Hematopoietic multipotent progenitor cell treated with erythropoietin and hydrocortisone succinate and interleukin-3 and kit ligand, for 15 days (in vitro differentiated cells): Measurements from ENCODE around the gene PTPRC.

Experiments used
- DNase-seq: peaks from one replicate; pipeline ENCODE4 v3.0.0-alpha.2; 2015; ENCODE audit warnings: low spot score

Gene PTPRC

DNA sequence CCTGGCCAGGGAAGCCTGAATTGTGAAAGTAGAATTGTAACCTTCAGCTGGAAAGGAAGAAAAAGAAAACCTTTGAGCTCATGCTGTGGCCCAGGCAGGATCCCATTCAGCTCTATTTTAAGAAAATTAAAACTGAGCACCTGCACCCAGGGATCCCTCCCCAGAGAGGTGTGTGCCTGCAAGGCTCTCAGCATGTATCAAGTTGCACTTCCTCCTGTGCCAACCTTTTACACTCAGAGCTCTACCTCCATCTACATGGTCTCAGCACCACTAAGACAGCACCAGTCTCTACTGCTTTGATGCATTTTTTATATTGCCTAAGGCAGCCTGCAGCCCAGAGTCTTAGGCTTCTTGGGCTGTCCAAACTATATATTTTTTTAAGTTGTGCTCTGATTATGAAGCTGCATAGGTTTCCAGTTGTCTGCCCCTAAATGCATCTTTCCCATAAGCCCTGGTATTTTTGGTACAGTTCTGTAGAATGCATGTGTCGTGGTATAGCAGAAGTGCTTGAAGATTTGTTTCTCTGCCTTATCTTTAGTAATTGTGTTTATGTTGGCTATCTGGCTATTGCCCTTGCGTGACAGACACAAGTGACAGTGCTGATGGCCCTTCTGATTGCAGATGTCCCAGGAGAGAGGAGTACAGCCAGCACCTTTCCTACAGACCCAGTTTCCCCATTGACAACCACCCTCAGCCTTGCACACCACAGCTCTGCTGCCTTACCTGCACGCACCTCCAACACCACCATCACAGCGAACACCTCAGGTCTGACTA is 63.1 kb downstream of the PTPRC start:
- DNase-seq: no peak

DNA sequence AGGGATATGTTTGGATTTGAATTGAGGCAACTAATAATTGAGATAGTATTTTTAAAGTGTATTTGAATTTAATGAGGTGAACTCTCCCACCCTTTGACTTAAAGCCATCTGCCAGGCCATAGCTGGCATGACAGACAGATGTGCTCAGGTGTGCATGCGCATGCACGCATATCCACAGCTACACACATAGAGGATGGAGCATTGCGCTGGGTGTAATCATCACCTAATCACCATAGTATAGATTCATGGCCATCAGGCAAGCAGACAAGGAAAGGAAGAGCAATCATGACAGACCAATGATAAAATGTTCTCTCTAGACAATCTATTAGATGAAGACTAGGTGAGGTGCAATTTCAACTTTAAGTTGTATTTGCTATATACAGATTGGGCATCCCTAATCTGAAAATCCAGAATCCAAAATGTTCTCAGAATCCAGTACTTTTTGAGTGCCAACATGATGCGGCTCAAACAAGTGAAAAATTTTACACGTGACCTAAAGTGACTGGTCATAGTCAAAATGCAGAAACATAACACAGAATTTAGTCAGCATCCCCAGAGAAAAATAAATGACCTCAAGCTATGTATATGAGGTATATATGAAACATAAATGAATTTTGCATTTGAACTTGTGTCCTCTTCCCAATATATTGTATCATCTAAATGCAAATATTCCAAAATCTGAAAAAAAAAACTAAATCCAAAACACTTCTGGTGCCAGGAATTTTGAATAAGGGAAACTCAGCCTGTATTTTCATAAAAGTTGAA is 70.1 kb downstream of the PTPRC start:
- no peak for DNase-seq

DNA sequence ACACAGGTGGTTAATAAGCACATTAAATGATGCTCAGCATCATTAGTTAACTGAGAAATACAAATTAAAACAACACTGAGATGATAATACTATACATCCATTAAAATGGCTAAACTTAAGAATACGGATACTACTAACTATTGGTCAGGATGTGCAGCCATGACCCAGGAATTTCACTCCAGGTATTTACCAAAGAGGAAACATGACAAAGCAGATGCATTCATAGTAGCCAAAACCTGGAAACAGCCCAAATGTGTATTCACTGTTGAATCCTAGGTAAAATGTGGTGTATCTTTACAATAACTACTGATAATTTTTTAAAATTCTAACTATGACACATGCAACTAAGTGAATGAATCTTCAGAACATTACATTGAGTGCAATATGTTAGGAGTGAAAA is 73.0 kb downstream of the PTPRC start:
- DNase-seq: no peak

DNA sequence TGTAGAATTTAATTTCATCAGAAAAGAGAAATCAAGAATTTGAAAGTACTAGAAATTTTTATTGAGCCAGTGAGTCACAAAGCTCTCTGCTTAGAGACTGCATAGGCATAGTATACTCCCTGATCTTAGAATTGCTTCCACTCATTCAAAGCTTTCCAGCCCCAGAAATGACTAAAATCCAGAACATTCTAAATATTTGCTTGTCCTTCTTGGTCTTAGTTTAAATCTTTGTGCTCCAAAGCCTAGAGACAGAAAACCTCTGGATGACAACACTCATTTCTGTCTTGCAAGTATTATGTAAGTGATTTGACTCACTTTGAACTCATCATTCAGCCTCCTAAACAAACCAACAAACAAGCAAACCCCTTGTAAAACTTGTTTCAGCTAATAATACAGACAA is 74.2 kb downstream of the PTPRC start:
- no peak for DNase-seq

DNA sequence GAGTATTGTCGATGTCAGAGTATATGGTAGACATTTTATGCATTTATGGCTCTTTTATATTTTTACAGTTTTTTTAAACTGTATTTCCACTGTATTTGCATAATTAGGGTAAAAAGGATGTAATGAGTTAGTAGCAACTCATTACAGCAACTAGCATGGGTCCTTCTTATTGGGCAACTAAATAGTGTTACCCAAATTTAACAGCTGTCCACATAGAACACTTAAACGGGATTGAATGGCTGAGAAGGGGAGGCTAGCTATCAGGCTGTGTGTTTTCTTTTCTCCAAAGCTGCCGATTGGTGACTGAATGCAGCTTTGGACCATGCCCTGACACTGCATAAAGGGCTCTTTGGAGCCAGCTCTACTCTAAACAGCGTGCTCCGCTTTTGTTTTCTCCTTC is 75.4 kb downstream of the PTPRC start:
- no peak for DNase-seq

DNA sequence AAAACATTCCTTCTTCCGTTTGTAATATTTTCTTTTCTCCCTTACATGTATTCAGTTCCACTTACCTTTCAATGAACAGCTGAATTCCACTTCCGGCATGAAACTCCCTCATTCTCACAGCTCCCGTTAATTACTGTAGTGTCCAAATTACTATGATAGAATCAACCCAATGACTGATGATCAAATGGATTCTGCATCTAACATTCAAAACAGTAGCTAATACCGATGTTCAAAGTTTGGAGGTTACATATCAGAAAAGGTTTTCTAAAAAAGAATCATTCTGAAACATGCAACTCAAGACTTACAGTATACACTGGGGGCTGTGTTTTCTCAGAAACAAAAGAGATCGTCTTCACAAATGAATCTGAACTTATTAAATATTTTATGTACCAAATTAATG is 77.2 kb downstream of the PTPRC start:
- DNase-seq: no peak

DNA sequence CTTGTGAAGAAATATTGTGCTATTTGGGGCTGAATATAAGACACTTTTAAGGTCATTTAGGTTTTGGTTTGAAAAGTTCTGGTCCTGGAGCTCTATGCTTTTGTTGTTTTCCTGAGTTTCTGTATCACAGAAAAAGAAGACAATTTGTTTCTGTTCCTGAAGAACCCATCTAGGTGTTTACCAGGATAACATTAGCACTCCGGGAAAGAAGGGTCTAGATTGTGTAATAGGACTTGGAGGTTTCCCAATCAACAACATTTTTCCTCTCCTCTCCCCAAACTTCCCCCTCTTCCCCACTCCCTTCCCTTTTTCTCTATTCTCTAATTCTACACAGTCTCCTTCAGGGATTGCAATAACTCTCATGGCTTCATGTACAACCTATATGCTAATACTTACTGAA is 78.7 kb downstream of the PTPRC start:
- no peak for DNase-seq

DNA sequence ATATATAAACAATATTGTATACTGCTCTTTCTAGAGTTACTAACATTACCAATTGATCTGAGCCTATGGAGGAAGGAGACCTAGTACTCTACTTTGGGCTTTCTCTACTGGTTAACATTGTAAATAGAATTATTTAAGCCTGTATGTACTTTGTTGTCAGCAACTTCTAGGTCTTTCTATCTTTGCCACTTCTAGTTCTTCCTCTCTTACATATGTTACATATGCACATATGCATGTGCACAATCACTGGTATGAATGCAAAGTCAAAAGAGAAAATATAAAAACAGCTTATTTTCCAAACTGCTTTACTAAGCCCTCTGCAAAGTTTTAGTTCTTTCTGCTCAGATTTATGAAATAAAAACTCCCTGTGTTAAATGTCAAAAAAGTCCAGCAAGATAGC is 84.3 kb downstream of the PTPRC start:
- no peak for DNase-seq

DNA sequence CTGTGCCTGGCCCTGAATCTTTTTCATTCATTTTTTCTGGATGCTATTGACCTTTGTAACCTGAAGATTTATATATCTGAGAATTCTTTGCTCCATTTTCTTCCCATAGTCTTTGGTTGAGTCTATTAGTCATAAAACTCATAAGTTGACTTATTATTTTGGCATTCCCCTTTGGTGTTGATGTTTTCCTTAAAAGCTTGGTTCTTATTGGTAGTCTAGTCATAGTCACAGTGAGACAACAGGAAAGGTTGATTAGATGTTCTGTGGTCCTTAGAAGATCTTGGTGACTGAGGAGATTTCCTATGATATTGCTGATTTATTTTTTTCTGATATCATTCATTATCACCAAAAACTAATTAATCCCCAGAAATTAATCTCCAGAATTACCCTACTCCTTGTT is 86.2 kb downstream of the PTPRC start:
- DNase-seq: no peak

DNA sequence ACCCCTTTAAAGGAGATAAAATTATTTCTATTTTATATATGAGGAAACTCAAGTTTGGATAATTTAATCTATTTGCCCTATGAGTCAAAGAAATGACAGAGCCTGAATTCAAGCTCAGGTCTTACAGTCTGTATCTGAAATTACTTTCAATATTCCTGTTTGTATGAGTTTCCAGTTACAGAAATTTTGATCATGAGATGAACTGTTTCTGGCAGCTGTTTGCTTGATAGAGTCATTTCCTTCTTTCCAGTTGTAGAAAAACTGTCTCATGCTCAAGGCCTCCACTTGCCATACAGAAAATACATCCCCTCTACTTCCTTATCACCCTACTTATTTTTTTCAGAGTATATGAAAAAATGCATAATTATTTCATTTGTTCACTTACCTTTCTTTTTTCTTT is 87.6 kb downstream of the PTPRC start:
- no peak for DNase-seq

DNA sequence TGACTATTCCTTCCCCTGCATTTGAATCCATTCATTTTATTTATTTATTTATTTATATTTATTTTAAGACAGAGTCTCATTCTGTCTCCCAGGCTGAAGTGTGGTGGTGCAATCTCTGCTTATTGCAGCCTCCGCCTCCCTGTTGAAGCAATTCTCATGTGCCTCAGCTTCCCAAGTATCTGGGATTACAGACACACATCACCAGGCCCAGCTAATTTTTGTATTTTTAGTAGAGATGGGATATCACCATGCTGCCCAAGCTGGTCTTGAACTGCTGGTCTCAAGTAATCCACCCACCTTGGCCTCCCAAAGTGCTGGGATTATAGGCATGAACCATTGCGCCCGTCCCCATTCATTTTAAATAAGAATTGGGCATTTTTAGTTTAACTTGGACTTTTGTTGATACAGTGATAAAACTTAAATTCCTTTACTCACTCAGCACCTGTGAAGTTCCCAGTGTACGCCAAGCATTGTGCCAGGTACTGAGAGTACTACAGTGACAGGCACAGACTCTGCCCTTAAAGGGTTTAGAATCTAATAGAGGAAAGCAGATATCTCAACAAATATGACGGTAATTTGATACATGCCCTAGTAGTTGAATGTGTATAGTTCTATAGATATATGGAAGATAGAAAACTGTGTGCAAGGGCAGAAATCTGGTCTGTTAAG is 90.5 kb downstream of the PTPRC start:
- DNase-seq: no peak

DNA sequence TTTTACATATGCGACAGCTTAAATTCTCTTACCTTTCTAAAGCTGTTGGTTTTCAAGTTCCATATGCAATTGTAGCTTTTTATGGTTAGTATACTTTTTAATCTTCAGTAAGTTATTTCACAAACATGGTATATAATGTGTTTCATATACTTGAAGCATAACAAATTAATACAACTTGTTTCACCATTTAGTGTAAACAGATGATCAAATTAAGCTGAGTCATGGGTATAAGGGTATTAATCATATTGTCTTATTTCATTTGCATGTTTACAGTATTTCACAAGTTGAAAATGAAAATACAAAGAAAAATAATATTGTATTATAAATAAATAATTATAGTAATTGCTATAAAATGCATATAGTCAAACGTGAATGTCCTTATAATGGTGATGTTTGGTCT is 92.1 kb downstream of the PTPRC start:
- no peak for DNase-seq

DNA sequence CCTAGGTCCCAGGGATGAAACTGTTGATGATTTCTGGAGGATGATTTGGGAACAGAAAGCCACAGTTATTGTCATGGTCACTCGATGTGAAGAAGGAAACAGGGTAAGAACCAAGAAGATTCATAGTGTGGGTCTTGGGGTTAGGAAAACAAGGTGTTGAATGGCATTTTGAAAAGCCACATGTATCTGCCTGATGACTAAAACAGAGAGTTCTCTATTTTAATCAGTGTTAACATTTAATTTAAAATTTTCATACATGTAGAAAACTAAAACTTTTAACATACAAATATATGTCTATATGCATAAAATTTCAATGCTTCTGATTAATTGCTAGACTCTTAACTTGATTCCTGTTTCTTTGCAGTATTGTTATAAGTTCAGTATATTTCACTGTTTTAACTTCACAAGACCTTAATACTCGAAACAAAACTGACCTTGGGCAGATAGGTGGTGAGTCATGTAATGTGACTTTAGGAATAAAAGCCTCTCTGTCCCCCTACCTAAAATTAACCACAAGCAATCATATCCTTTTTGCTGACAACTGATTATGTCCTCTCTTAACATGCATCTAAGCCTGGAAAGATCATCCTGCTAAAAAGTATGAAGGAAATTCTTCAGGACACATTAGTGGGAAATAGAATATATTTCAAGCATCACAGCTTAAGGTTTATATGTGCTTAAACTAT is 95.6 kb downstream of the PTPRC start:
- no peak for DNase-seq

DNA sequence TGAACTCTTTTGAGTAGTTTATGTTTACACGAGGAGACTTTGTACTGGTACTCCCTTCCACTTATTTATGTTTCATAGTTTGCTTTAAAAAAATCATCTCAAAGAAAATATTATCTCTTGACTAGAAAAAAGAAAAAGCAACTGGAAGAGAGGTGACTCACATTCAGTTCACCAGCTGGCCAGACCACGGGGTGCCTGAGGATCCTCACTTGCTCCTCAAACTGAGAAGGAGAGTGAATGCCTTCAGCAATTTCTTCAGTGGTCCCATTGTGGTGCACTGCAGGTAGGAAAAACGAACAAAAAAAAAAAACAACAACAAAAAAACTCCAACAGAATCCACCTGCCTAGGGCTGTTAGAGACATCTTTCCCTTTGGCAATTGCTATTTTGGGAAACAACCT is 102.9 kb downstream of the PTPRC start:
- no peak for DNase-seq

DNA sequence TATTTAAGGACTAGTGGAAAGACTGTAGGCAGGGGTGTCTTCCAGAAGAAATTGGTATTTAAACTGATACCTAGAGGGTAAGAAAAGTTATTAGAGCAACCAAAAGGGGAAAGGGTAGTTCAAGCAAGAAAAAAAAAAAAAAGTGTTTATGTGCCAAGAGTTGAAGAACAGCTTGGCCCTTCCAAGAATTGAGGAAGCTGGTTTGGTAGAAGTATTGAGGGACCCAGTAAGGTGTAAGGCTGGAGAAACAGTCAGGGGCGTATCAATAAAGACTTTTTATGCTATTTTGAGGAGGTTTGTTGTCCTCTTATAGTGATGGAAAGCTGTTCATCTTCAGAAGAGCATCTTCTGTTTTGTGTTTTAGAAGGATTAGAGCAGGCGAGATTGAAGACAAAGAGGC is 108.3 kb downstream of the PTPRC start:
- no peak for DNase-seq

DNA sequence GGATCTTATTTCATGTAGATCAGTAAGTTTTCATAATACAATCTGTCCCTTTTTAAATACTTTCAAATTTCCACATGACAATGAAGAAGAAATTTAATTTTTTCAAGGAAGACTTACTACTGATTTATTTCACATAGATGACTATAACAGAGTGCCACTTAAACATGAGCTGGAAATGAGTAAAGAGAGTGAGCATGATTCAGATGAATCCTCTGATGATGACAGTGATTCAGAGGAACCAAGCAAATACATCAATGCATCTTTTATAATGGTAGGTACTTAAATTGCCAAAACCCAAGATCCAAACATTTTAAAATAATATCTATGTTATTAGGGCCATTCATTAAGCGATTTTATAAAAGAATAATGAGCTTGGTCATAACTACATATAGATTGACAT is 110.4 kb downstream of the PTPRC start:
- no peak for DNase-seq

DNA sequence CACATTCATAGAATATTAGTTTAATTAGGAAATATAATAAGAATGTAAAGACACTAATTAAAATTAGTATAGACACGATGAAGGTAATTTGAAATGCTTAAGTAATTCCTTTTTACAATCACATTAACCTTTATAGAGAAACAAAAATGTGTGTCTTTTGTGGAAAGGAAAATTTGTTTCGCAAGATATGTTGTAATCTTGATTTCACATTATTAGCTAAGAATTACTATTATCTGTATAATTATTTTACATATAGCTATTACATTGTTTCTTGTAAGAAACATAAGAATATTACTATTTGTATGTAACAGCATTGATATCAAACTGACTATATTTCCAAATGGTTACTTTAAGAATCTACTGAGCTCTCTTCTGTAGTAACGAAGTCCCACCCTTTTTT is 111.2 kb downstream of the PTPRC start:
- no peak for DNase-seq

DNA sequence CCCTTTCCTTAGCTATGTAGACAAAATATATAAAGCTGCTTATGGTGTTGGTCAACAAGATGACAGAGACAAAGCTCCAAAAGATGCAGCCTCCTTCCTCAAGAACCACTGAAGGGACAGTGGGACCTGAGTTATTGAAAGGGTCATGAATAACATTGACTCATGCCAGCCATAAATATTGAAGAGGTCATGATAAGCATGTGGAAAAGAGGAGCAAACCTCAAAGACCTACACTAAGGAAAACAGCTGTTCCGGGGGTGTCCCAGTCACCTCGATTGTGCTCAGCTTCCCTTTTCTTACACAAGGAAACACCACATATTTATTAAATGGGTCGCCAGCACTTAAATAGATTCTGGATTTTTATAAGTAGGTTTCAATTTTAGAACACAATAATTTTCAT is 112.9 kb downstream of the PTPRC start:
- DNase-seq: no peak

DNA sequence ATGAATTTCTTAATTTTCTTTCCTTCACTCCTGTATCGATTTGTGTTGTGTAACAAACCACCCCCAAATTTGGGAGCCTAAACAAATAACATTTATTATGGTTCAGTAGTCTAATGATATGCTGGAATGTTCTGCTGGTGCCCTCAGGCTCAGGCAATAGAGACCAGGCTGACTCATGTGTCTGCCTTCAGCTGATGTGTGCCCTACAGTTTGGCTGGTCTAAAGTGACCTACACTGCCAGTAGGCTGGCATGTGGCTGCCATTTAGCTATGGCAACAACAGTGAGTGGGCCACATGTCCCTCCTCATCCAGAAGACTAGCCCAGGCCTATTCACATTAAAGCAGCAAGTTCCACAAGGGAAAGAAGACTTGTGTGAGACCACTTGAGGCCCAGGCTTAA is 115.8 kb downstream of the PTPRC start:
- no peak for DNase-seq

DNA sequence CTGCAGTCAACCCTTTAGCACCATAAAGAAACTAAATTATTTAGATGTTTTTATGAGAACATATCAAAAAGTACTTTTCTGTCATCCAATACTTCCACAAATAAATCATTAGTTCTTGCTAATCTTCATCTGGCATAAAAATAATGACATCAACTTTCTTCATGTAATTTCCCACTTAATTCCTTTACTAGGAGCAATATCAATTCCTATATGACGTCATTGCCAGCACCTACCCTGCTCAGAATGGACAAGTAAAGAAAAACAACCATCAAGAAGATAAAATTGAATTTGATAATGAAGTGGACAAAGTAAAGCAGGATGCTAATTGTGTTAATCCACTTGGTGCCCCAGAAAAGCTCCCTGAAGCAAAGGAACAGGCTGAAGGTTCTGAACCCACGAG is 116.9 kb downstream of the PTPRC start:
- DNase-seq: no peak

DNA sequence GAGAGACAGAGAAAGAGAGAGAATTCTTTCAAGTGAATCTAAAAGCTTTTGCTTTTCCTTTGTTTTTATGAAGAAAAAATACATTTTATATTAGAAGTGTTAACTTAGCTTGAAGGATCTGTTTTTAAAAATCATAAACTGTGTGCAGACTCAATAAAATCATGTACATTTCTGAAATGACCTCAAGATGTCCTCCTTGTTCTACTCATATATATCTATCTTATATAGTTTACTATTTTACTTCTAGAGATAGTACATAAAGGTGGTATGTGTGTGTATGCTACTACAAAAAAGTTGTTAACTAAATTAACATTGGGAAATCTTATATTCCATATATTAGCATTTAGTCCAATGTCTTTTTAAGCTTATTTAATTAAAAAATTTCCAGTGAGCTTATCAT is 117.6 kb downstream of the PTPRC start:
- DNase-seq: no peak

DNA sequence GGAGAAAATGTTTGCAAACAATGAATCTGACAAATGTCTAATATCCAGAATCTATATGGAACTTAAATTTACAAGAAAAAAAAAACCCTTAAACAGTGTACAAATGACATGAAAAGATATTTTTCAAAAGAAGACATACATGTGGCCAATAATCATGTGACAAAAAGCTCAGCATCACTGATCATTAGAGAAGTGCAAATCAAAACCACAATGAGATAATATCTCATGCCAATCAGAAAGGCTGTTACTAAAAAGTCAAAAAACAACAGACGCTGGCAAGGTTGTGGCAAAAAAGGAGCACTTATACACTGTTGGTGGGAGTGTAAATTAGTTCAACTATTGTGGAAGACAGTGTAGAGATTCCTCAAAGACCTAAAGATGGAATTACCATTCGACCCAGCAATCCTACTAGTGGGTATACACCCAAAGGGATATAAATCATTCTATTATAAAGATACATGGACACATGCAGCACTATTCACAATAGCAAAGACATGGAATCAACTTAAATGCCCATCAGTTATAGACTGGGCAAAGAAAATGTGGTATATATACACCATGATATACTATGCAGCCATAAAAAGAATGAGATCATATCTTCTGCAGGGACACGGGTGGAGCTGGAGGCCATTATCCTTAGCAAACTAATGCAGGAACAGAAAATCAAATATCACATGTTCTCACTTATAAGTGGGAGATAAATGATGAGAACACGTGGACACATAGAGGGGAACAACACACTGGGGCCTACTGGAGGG is 123.2 kb downstream of the PTPRC start:
- DNase-seq: no peak
